ENCODE data around the gene POLR3H.

The POLR3H gene

DNA sequence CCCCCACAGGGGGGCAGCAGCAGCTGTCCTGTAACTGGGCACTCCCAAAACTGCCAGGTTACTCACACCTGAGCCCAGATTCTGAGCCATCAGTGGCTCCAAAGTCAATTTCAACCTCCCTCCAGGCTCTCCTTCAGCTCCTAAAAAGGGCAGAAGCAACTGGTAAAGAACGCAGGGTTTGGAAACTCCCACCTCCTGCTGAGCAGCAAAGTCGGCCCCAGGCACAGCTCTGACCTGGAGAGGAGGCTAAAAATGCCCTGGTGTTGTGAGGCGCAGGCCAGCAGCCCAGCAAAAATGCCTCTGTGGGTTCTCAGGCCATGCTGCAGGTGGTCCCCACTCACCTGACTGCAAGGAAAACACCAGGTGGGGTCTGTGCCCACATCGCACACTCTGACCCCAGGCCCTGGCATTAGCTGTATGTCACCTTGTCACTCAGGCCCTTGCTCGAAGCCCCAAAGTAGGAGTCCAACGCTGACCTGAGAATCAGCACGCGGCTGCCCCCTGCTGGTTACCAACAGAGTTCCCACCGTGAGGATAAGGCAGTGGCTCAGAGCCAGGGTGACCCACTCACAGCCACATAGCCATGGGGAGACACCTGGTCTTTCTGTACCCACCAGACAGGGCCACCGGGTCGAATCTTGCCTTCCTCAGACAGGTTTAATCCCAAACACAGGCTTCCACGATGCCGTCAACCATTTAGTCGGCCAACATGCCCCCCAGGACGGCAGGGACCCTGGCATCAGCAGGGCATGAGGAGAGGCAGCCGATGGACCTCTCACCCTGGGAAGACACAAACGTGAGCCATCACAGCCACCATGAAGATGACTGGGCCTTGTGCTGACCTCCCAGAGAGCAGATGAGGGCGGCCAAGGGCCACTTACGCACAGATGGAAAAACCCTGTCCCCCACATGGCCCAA, 11.1 kb downstream of the POLR3H start:
- peak; percentile 8 for DNase-seq

GRCh38 chr22:41531715-41532477, 12.4 kb downstream of the POLR3H start:
- DNase-seq = no peak

- DNase-seq = no peak
Observed at GRCh38 chr22:41530890-41531714, 13.2 kb downstream of the POLR3H start.

- DNase-seq = no peak
Observed at GRCh38 chr22:41528938-41529561, 15.2 kb downstream of the POLR3H start.

GRCh38 chr22:41528132-41528766, 16.0 kb downstream of the POLR3H start:
- DNase-seq = no peak

- no peak for DNase-seq
Observed at GRCh38 chr22:41526830-41527799, 17.2 kb downstream of the POLR3H start.

GRCh38 chr22:41526226-41526829, 17.9 kb downstream of the POLR3H start:
- DNase-seq = no peak

DNA sequence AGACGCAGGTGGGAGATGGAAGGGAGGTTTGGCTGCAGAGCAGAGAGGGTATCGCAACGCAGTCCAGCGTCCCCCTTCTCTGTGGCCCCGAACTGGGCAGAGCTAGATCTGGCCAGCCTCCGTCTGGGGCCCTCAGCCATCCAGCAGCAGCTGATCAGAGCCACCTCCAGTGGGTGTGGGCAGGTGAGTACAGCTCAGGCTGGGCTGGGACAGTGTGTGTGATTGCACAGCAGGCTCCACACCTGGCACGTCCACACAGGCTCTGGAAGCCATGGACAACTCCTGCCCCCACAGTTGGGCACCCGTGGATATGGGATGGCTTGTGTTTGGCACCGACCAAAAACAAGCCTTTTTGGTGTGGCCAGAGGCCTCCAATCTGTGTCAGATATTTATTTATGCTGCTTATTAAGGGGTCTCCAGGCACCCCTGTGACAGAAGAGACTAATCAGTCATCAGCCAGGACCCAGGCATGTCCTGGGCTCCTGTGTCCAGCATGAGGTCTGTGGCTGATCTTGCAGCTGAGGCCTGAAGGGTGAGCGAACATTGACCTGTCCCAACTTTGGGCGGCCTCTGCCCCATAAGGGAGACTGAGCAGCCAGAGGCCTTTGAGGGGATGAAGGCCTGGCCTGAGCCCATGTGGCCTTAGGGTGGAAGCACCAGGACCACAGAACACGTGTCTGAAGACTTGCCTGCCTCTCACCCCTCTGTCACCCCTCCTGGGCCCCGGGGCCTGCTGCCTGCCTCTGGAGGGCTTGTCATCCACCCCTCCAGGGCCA, 18.6 kb downstream of the POLR3H start:
- DNase-seq = no peak

- DNase-seq = no peak
Observed at GRCh38 chr22:41524809-41525449, 19.3 kb downstream of the POLR3H start.

- DNase-seq = no peak
Observed at GRCh38 chr22:41524251-41524661, 20.0 kb downstream of the POLR3H start.

- DNase-seq = no peak
Observed at GRCh38 chr22:41523464-41524221, 20.6 kb downstream of the POLR3H start.

DNA sequence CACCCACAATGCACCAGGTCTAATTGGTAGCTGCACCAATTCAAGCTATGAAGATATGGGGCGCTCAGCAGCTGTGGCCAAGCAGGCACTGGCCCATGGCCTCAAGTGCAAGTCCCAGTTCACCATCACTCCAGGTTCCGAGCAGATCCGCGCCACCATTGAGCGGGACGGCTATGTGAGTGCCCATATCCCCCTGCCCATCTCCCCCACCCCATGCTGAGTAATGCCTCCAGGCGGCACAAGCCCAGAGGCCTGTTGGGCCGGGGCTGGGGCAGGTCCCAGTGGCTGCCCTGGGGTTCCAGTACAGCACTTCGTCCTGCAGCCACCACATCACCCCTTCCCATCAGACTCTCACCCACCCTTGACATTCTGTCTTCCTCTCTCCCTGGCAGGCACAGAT, 21.5 kb downstream of the POLR3H start:
- DNase-seq = no peak

GRCh38 chr22:41521126-41521525, 23.1 kb downstream of the POLR3H start:
- DNase-seq = no peak

DNA sequence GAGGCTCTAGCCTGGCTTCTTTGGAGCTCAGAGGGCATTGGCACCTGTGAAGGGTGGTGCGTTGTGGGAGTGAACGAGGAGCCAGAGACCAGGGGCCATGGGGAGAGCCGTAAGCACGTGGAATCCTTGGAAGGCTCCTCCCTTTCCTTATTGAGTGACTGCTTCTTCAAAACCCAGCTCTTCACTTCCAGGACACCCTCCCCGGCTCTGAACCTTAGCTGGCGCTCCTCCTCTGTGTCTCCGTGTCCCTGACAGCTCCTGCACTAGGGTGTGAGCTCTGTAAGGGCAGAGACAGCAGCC, 26.3 kb downstream of the POLR3H start:
- DNase-seq = no peak

DNA sequence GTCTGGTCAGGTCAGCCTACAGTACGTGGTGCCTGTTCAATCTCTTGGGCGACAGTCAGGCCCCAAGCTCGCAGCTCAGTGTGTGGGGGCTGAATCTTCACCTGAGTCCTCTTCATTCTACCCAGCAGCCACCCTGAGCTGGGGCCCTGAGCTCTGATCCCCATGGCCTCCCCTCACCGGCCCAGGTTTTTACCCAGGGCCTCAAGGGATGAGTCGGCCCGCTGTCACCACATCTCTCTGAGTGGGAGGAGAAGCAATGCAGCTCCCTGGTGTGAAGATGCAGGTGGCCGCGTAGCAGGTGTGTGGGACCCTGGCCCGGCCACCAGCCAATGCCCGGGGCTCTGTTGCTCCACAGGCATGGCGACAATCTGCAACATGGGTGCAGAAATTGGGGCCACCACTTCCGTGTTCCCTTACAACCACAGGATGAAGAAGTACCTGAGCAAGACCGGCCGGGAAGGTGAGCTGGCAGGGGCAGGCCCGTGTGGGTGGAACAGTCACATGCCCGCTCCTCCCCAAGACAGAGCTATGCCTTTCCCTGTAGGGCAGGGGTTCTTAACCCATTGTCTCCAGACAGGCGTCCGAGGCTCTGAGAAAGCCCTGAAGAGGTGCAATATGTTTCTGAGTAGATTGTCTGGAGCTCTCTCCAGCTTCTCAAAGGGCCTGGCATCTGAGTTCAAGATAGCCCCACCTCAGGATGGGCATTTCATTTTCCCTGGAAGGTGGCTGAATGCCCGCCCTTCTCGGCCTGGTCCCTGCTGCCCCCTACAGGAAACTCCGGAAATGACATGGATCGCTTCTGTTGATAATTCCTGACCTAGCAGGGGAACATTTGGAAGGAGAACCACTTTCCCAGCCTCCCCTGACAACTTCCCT, 26.9 kb downstream of the POLR3H start:
- peak; percentile 22 for DNase-seq

DNA sequence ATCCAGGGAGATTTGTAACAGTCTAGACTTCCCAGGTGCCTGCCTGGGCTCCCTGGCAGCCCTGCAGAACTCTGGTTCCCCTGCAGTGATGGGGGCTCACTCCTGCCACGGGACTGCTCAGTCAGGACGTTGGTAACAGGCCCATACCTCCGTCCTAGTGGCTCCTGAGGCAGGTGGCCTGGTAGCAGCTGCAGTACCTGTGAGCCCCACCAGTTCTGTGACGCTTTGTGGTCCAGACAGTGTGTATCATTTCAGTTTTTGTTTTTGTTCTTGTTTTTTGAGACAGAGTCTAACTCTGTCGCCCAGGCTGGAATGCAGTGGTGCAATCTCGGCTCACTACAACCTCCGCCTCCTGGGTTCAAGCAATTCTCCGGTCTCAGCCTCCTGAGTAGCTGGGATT, 27.8 kb downstream of the POLR3H start:
- no peak for DNase-seq

DNA sequence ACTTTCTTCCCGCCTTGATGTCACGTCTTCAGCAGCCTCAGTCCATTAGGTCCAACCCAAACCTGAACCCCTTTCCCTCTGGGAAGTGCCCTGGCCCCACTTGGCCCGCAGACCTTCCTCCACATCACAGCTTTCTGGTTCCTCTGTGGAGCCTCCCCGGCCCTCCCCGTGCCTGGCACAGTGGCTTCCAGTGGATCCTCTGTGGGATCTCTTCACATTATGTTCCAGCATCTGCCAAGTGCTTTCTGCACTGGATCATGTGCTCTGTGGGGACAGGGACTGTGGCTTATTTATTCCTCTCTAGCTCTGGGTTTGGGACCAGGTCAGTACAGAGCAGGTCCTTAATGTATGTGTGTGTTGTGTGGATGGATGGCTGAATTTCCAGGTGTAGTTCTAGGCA, 30.9 kb downstream of the POLR3H start:
- DNase-seq = no peak
